IPS DF 4.7 (cell line): Measurements from ENCODE around the gene UMODL1.

Source experiments
- DNase-seq: peaks from one replicate; pipeline ENCODE4 v3.0.0-alpha.2; 2013; ENCODE audit warnings: low spot score; ENCODE audit errors: extremely low read depth

The UMODL1 gene

DNA sequence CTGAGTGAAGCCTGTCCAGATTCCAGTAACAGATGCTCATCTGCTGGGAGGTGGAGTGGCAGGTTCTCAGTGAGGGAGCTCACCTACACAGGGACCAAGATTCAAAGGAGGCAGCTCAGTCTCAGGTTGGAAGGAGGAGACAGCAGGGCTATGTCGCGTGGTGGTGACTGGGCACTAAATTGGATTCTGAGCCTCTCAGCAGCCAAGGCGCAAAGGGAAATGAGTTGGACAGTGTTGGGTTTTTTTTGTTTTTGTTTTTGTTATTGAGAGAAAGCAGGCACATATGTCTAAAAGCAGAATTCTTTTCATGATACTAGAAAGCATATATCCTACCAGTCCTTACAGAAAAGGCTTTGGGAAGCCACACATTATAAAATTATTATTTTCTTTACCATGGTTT is 26.2 kb downstream of the UMODL1 start:
- DNase-seq: no peak

- no peak for DNase-seq
Measured at GRCh38 chr21:42097860-42098454, 26.8 kb downstream of the UMODL1 start.

- DNase-seq: no peak
Measured at GRCh38 chr21:42098957-42099505, 27.9 kb downstream of the UMODL1 start.

DNA sequence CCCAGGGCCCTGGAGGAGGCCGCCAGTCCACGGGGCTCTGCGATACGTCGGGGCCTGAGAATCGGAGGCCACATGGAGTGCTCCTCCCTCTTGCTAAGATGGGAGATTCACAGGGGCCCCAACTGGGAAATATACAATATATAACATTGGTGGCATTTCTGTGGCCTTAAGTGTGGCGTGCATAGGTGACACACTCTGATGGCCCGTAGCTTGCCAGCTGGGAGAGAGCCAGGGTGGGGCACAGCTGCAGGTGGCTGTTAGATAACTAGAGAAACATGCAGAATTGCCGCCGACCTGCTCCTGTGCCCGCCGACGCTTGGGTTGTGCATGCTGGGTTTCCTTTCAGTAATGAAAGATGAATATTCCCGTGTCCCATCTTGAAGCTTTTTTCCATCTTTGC is 30.1 kb downstream of the UMODL1 start:
- no peak for DNase-seq

DNA sequence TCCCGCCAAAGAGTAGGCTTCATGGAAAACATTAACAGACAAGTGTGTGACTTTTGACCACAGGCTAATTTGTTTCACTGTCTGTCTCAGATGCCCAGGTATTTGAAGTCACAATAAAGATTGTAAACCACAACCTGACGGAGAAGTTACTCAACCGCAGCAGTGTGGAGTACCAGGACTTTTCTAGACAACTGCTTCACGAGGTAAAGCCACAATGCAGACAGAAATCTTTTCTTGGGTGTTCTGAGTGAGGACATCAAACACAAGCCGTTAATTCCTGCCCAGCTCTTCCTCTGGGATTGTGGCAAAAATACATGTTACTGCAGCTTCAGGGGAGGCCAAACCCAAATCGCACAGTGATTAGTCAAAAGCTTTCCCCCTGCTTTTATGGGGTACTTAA is 31.0 kb downstream of the UMODL1 start:
- DNase-seq: no peak

GRCh38 chr21:42102526-42102925 is 31.4 kb downstream of the UMODL1 start:
- no peak for DNase-seq

GRCh38 chr21:42102991-42103390 is 31.9 kb downstream of the UMODL1 start:
- no peak for DNase-seq

DNA sequence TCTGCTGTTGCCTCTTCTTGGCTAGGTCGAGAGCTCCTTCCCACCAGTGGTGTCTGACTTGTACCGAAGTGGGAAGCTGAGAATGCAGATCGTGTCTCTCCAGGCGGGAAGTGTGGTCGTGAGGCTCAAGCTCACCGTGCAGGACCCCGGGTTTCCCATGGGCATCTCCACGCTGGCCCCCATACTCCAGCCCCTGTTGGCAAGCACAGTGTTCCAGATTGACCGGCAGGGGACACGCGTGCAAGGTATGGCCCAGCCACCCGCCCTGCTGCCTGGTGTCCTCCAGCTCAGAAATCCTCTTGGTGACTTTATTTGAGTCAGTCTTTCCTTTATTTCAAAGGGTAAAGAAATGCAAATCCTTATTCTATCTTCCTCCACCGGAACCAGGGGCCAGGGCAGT is 32.7 kb downstream of the UMODL1 start:
- DNase-seq: no peak

- no peak for DNase-seq
Measured at GRCh38 chr21:42105476-42106315, 34.6 kb downstream of the UMODL1 start.

GRCh38 chr21:42106425-42106824 is 35.3 kb downstream of the UMODL1 start:
- DNase-seq: no peak

- no peak for DNase-seq
Measured at GRCh38 chr21:42107177-42107880, 36.2 kb downstream of the UMODL1 start.

DNA sequence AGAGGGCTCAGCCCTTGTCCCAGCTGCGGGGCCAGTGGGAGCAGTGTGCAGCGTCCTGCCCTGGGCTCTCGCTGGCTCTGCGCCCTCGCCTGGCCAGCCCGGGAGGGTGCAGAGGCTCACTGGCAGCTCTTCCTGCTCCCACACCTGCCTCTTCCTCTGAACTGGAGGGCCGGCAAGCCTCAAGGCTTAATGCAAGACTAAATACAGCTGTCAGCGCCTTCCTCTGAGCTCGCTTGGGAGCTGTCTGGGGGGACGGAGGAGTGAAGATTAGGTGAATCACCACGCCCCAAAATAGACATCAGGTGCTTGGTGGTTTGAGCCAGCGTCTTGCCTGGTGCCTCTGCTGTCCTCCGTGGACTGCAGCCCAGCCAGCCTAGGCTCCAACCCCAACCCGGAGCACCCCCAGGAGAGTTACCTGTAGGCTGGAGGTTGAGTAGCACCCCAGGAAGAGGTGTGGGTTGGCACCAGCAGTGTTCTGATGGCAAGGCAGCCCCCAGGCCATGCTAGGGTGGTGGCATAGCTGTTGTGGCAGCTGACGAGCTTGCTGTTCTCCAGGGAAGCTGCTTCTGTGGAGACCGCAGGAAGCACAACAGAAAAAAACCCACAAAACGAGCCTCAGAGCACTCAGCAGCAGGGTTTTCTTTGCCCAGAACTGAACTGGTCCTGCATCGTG is 36.9 kb downstream of the UMODL1 start:
- no peak for DNase-seq

DNA sequence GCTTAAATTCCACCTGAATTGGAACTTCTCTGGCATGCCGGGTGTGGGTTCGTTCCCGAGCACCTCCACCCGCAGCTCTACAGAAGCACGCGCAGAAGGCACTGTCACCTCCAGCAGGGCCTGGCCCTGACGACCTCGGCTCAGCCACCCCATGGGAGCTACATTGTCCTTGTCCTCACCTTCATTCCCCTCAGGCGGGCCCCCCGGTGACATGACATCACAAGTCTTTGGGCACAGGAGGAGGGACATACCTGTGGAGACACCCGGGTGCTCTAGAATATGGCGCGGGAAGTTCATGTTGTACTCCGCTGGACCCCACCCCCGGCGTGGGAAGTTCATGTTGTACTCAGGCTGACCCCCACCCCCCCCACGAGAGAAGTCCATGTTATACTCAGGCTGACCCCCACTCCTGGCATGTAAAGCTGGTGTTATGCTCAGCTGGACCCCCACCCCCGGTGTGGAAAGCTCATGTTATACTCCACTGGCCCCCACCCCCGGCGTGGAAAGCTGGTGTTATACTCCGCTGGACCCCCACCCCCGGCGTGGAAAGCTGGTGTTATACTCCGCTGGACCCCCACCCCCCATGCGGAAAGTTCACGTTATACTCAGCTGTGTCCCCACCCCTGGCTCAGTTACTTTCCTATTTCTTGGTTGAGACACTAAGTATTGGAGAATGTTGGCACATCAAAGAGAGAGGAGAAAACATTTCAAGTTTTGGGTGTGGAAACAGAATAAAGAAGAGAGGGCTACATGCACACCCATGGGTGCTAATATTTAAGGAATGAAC is 37.6 kb downstream of the UMODL1 start:
- no peak for DNase-seq

DNA sequence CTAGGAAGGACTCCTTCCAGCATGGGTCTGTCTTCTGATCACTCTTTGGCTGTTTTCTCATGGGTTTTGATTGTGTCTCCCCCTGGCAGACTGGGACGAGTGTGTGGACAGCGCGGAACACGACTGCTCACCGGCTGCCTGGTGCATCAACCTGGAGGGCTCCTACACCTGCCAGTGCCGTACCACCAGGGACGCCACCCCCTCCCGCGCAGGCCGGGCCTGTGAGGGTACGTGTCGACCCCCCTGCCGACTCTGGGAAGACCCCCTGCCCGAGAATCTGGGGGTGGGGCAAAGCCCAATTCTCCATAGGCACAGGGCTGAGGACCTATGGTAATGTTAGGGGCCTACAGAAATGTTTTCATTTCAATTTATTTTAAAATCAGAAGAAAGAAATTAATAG is 38.4 kb downstream of the UMODL1 start:
- DNase-seq: no peak

DNA sequence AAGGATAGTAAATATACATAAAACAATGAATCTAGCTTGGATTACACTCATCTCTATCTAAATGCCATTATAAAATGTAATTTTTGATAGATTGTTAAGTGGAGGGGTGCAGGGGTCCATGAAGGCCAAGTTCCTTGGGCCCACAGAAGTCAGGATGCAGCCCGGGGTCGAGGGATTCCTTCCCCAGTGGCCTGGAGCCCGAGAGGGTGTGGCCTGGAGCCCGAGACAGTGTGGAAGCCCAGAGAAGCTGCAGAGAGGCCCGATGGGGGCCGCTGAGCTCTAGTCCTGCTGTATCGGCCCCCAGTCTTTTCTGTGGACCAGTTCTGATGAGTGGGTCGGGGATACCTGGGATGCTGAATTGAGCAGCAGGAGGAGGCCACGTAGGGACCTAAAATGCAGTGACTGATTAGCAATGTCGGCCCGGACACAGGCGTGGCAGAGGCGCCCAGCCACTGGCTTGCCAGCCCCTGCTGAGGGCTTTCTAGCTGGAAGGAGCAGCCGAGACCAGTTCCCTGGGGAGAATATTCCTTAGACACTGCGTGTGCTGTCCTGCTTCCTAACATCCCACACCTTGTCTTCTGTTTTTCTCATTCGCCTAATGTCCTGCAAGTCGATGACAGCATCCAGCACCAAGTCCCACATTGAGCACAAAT is 38.9 kb downstream of the UMODL1 start:
- DNase-seq: no peak

- no peak for DNase-seq
Measured at GRCh38 chr21:42110691-42111469, 39.8 kb downstream of the UMODL1 start.

- no peak for DNase-seq
Measured at GRCh38 chr21:42111470-42111743, 40.3 kb downstream of the UMODL1 start.

DNA sequence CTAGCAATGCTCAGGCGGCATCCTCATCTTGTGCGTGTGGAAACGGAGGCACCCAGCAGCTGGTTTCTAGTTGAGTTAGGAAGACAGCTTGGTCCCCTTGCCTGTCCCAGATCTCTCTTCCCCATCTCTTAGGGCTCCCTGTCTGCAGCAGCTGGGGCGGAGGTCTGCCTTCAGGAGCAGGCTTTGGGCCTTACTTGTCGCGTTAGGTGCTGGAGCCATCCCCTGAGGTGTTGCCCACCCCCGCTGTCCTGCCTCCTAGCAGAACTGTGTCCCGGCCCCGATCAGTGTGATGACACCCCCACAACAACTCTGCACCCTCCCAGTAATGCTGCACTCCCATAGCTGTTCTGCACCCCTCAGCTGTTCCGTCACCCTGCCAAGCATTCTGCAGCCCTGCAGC is 40.7 kb downstream of the UMODL1 start:
- DNase-seq: no peak

DNA sequence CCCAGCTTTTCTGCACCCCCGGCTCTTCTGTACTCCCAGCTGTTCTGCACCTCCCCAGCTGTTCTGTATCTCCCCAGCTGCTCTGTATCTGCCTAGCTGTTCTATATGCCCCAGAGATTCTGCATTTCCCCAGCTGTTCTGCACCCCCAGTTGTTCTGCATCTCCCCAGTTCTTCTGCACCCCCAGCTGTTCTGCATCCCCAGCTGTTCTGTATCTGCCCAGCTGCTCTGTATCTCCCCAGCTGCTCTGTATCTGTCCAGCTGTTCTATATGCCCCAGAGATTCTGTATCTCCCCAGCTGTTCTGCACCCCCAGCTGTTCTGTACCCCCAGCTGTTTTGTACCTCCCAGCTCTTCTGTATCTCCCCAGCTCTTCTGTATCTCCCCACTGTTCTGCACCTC is 41.1 kb downstream of the UMODL1 start:
- DNase-seq: no peak

DNA sequence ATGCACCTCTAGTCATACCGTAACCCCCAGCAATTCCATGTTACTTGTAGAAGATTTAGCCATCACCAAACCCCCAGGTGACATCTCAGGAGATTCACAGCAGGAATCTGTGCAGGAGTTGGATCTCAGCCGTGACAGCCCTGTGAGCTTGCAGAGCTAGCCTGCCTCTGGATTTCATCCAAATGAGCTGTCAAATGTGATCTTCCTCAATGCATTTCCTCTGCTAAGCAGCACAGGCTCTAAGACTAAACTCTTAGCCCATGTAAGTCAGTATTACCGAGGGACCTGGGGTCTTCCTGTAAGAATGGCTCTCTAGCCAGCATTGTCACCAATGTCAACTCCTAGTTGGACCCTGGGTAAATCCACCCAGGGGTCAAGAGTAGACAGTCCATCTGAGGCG is 41.7 kb downstream of the UMODL1 start:
- no peak for DNase-seq
